HAP-1 (cell line): Measurements from ENCODE around the gene FGGY.
A peak's percentile ranks its signal among the peaks of the same experiment; 100 is the strongest.

Experiments used
- DNase-seq, 2 experiments: peaks; one replicate each; pipeline ENCODE4 v3.0.0-alpha.2; 2016 to 2020; ENCODE audit warnings: low spot score in 2 of 2
- H3K27me3 ChIP-seq: fragments of 250-450 bp; sonication (Bioruptor Pico); 2 replicates; pipeline ENCODE4 v1.5.1; 2020; ENCODE audit warnings: low read depth, mild to moderate bottlenecking, moderate library complexity
- H3K36me3 ChIP-seq: fragments of 250-450 bp; sonication (Bioruptor Pico); replicated peaks from 2 replicates; pipeline ENCODE4 v1.5.1; 2020; ENCODE audit warnings: mild to moderate bottlenecking
- H3K4me1 ChIP-seq: fragments of 250-450 bp; sonication (Bioruptor Pico); 2 replicates; pipeline ENCODE4 v1.5.1; 2020; ENCODE audit warnings: mild to moderate bottlenecking
- H3K4me3 ChIP-seq: fragments of 250-450 bp; sonication (Bioruptor Pico); 2 replicates; pipeline ENCODE4 v1.5.1; 2020; ENCODE audit warnings: mild to moderate bottlenecking, moderate library complexity
- H3K9me3 ChIP-seq: fragments of 250-450 bp; sonication (Bioruptor Pico); 2 replicates; pipeline ENCODE4 v1.5.1; 2020; ENCODE audit warnings: mild to moderate bottlenecking, moderate library complexity
- in situ Hi-C: fragments of 300-500 bp; cut with MboI; formaldehyde crosslinking; loops from 3 replicates; pipeline ENCODE4 v1.14.3; 2020; ENCODE audit warnings: low sequenced_read_pairs, inconsistent platforms, mixed read lengths

FGGY gene

DNA sequence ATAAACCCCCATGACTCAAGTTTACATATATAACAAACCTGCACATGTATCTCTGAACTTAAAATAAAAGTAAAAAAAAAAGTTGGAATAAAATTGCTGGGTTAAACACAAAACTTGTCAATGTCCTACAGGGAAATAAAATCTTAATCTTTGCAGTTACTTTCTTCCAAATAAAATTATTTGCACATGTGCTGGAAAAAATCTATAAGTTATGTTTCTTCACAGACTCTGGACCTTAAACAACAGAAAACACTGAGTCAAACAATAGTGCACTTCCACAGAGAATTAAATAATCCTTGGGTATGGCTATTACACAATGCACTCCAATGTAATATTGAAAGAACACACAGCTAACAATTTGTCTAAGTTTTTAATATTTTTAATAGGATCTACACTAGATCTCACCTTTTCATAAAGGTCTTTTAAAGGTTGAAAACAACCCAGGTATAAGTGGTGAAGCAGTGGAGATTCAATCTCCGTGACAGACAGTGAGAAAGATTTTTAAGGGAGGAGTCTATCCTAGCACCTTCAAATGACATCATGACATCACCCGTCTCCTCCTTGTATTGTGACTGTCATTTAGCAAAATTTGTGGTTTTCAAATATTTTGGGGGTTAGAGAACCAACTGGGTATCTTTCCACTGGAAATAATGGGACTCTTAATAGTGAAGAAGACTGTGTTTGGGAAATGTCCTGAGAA, 25.2 kb upstream of the FGGY start:
- DNase-seq = no peak
- H3K4me3 ChIP-seq = no peak overlapping the region
- in situ Hi-C loops = no loop called here
- no peaks in the 10 kb centered on the region for H3K4me1 ChIP-seq
- no peaks in the 10 kb centered on the region for H3K9me3 ChIP-seq
- H3K36me3 ChIP-seq = no peaks in the 10 kb centered on the region
- 0 out of 2 replicates have a peak, but pooled peaks cover 2% of the 10 kb centered on the region for H3K27me3 ChIP-seq

- no peak overlapping the region for H3K4me3 ChIP-seq
- in situ Hi-C loops = no loop called here
- H3K4me1 ChIP-seq = no peaks in the 10 kb centered on the region
- no peaks in the 10 kb centered on the region for H3K36me3 ChIP-seq
- no peaks in the 10 kb centered on the region for H3K9me3 ChIP-seq
- H3K27me3 ChIP-seq = 0 out of 2 replicates have a peak, but pooled peaks cover 6% of the 10 kb centered on the region
- DNase-seq = no peak
Measured at GRCh38 chr1:59272507-59272906, 24.4 kb upstream of the FGGY start.

- DNase-seq = no peak
- in situ Hi-C loops = no loop called here
- Histone ChIP-seq H3K4me1 (no peaks in the 10 kb centered on the region), H3K27me3 (0 out of 2 replicates have a peak, but pooled peaks cover 6% of the 10 kb centered on the region), H3K4me3 (no peak overlapping the region), H3K36me3 (no peaks in the 10 kb centered on the region), H3K9me3 (no peaks in the 10 kb centered on the region)
Measured at GRCh38 chr1:59276439-59276851, 20.4 kb upstream of the FGGY start.

- in situ Hi-C loops = no loop called here
- DNase-seq = no peak
- H3K4me3 ChIP-seq = no peak overlapping the region
- H3K36me3 ChIP-seq = no peaks in the 10 kb centered on the region
- H3K27me3 ChIP-seq = 0 out of 2 replicates have a peak, but pooled peaks cover 6% of the 10 kb centered on the region
- no peaks in the 10 kb centered on the region for H3K4me1 ChIP-seq
- no peaks in the 10 kb centered on the region for H3K9me3 ChIP-seq
Measured at GRCh38 chr1:59278780-59279354, 18.0 kb upstream of the FGGY start.

- no peaks in the 10 kb centered on the region for H3K9me3 ChIP-seq
- H3K4me3 ChIP-seq = no peak overlapping the region
- no peaks in the 10 kb centered on the region for H3K4me1 ChIP-seq
- in situ Hi-C loops = no loop called here
- no peaks in the 10 kb centered on the region for H3K36me3 ChIP-seq
- no peak for DNase-seq
- 0 out of 2 replicates have a peak, but pooled peaks cover 6% of the 10 kb centered on the region for H3K27me3 ChIP-seq
Measured at GRCh38 chr1:59279645-59280044, 17.2 kb upstream of the FGGY start.

DNA sequence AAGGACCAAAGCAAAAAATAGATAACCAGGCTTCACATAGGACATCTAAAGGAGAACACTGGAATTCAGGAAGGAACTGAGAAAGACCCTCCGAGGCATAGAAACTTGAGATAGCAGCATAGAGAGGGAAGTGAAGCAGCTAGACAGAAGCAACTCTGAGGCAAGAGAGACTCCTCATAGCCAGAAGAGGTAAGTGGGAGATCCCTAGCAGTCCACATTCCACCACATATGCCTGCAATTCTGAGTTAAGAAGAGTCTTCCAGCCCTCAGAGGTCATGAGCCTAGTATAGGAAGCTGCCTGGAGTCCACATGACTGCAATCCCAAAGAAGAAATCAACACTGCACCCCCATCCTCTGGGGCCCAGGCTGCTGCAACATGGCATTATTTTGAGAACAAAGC, 13.9 kb upstream of the FGGY start:
- in situ Hi-C loops = no loop called here
- DNase-seq = no peak
- Histone ChIP-seq H3K27me3 (no peaks in the 10 kb centered on the region), H3K36me3 (no peaks in the 10 kb centered on the region), H3K9me3 (no peaks in the 10 kb centered on the region), H3K4me1 (no peaks in the 10 kb centered on the region), H3K4me3 (no peak overlapping the region)

- Histone ChIP-seq H3K4me3 (no peak overlapping the region), H3K36me3 (no peaks in the 10 kb centered on the region), H3K9me3 (no peaks in the 10 kb centered on the region), H3K27me3 (no peaks in the 10 kb centered on the region), H3K4me1 (no peaks in the 10 kb centered on the region)
- DNase-seq = no peak
- in situ Hi-C loops = no loop called here
Measured at GRCh38 chr1:59285691-59286090, 11.2 kb upstream of the FGGY start.

DNA sequence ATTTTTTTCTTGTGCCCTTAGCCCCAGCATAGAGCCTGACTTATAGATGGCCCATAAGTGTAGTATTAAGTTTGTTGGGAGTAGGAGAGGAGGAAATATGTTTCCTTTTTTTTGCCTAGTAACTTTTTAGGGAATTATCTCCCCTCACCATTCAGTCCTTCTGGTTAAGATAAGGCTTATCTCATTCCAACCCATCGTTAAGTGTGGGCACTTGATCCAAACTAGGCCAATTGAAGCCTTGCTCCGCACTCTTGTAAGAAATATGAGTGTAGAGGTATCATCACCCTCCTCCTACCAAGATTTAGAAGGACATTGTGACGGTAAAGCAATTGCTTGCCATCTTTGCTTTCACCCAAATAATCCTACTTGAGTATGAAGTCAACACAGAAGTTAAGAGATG, 8.8 kb upstream of the FGGY start:
- H3K27me3 ChIP-seq = no peaks in the 10 kb centered on the region
- no peaks in the 10 kb centered on the region for H3K9me3 ChIP-seq
- H3K4me3 ChIP-seq = no peak overlapping the region
- H3K36me3 ChIP-seq = no peaks in the 10 kb centered on the region
- H3K4me1 ChIP-seq = no peaks in the 10 kb centered on the region
- in situ Hi-C loops = no loop called here
- no peak for DNase-seq

DNA sequence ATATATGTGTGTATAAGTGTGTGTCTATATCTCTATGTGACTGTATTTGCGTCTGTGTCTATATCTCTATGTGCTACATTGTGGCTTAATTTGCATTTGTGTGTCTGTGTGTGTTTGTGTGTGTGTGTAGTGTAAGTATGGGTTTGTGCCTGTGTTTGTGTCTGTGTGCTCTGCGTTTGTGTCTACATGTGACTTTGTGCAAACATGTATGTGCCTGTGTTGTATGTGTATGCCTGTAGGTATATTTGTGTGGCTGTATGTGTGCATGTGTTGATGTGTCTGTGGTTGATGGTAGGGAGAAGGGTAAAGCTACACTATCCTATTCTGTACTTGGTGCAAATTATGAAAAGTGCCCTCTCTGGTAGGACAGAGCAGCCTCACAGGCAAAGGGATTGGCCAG, 7.3 kb upstream of the FGGY start:
- Histone ChIP-seq H3K36me3 (no peaks in the 10 kb centered on the region), H3K9me3 (no peaks in the 10 kb centered on the region), H3K4me3 (no peak overlapping the region), H3K4me1 (no peaks in the 10 kb centered on the region), H3K27me3 (no peaks in the 10 kb centered on the region)
- in situ Hi-C loops = no loop called here
- DNase-seq = no peak

DNA sequence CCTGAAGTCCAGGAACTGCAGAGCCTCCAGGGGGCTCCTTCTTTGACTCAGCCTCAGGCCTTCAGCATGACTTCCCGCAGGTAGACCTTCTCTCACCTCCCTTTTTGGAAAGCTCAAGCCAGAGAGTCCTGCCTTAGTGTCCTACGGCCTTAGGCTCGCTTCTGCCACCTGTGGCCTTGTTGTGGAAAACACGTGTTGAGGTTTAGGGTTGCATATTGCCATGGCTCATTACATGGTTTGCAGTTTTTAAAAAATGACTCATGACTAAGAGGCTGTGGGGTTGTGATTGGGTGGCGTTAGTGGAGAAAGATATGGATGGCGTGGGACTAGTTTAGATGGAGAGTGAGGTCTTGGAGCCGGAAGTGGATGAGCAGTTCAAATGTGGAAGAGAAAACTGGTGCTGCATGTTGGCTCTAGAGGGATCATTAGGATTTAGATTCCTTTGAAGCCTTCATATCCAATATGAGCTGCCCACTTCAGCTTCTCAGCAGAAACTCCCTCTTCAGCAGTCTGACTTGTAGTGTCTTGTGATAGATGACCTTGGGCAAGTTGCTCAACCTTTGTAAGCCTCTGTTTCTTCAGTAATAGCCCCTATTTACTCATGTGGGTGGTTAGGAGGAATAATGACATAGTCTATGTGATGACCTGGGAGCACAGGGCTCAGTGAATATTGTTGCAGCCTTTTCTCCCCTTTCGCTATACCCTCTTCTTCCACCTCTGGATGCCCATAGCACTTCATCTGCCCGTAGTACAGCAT, 6.5 kb upstream of the FGGY start:
- no peaks in the 10 kb centered on the region for H3K9me3 ChIP-seq
- peak; percentile 8 to 36 for DNase-seq
- H3K4me3 ChIP-seq = no peak overlapping the region
- in situ Hi-C loops = no loop called here
- no peaks in the 10 kb centered on the region for H3K27me3 ChIP-seq
- no peaks in the 10 kb centered on the region for H3K36me3 ChIP-seq
- no peaks in the 10 kb centered on the region for H3K4me1 ChIP-seq

DNA sequence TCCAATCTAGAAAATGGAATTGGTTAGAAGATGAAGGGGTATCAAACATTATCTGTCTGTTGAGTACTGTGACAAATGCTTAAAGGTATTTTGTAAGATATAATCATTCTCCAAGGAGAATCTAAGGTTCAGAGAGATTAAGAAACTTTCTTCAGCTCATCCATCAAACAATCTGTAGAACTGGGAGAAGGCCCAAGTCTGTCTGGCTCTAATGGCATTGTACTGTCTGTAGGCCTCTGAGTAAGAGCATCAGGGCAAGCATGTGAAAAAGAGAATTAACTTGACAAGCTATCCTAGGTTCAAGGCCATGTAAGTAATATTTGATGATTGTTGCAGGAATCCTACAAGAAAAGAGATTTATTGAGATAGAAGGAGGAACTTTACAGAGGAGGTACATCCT, 5.3 kb upstream of the FGGY start:
- H3K9me3 ChIP-seq = no peaks in the 10 kb centered on the region
- no peaks in the 10 kb centered on the region for H3K27me3 ChIP-seq
- H3K4me3 ChIP-seq = no peak overlapping the region
- DNase-seq = no peak
- in situ Hi-C loops = no loop called here
- no peaks in the 10 kb centered on the region for H3K4me1 ChIP-seq
- no peaks in the 10 kb centered on the region for H3K36me3 ChIP-seq

DNA sequence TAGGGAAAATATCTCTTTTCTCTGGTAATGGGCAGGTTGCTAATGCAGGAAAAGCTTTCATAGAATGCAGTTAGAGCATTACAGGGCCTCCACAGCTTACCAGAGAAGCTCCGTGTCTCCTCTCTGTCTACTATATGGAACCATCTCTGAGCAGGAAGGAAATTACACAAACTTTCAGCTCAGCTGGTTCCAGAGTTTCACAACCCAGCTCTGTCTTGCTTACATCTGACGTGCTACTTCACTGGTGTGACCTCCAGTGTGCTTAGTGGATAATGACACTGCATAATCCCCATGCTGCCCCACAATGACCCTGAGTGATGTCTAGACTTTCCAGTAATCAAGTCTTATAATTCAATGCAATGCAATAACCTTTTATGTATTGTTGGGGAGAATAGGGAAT, 4.3 kb upstream of the FGGY start:
- DNase-seq = no peak
- Histone ChIP-seq H3K9me3 (no peaks in the 10 kb centered on the region), H3K4me1 (peaks cover 3% of the 10 kb centered on the region), H3K36me3 (no peaks in the 10 kb centered on the region), H3K27me3 (no peaks in the 10 kb centered on the region), H3K4me3 (no peak overlapping the region)
- in situ Hi-C loops = no loop called here

GRCh38 chr1:59293206-59293605, 3.7 kb upstream of the FGGY start:
- in situ Hi-C loops = no loop called here
- no peaks in the 10 kb centered on the region for H3K9me3 ChIP-seq
- H3K27me3 ChIP-seq = no peaks in the 10 kb centered on the region
- no peak overlapping the region for H3K4me3 ChIP-seq
- DNase-seq = no peak
- no peaks in the 10 kb centered on the region for H3K36me3 ChIP-seq
- H3K4me1 ChIP-seq = peaks cover 8% of the 10 kb centered on the region

- H3K27me3 ChIP-seq = no peaks in the 10 kb centered on the region
- no peaks in the 10 kb centered on the region for H3K36me3 ChIP-seq
- peaks cover 12% of the 10 kb centered on the region for H3K4me1 ChIP-seq
- in situ Hi-C loops = no loop called here
- H3K9me3 ChIP-seq = no peaks in the 10 kb centered on the region
- no peak overlapping the region for H3K4me3 ChIP-seq
- DNase-seq = no peak
Measured at GRCh38 chr1:59293849-59294248, 3.0 kb upstream of the FGGY start.
